Measurements from ENCODE around the gene TRIM37.
A peak's percentile ranks its signal among the peaks of the same experiment; 100 is the strongest.
"Not testable (repeated sequence)": the region's sequence is repeated elsewhere in the genome, so short reads cannot be mapped to it uniquely, and the experiment has no call there.

The TRIM37 gene

GRCh38 chr17:59106463-59107305 is at the start of gene TRIM37:
TRIM37 (minus strand) TSS chr17:59106880; CDS start chr17:59106461, 419 bp downstream.
- DNase-seq: peak; percentile 100

- peak; percentile 99 for DNase-seq
Observed at GRCh38 chr17:59155439-59156177, 48.9 kb upstream of the TRIM37 start, which contains the start of gene PRR11. PRR11 (plus strand) TSS chr17:59155746; CDS start chr17:59169753, 14,007 bp downstream.

GRCh38 chr17:59154721-59155438 is 48.2 kb upstream of the TRIM37 start, which contains the start of gene SKA2:
SKA2 (minus strand) TSS chr17:59155186; CDS start chr17:59155163, 23 bp downstream.
- peak; percentile 99 for DNase-seq

GRCh38 chr17:59154292-59154720 is 47.6 kb upstream of the TRIM37 start:
- peak; percentile 56 for DNase-seq

- no peak for DNase-seq
Observed at GRCh38 chr17:59152925-59153324, 46.2 kb upstream of the TRIM37 start.

- no peak for DNase-seq
Observed at GRCh38 chr17:59151591-59151990, 44.9 kb upstream of the TRIM37 start.

GRCh38 chr17:59151006-59151405 is 44.3 kb upstream of the TRIM37 start:
- no peak for DNase-seq

- DNase-seq: peak; percentile 32
Observed at GRCh38 chr17:59149841-59150511, 43.3 kb upstream of the TRIM37 start.

- DNase-seq: no peak
Observed at GRCh38 chr17:59149051-59149450, 42.4 kb upstream of the TRIM37 start.

- DNase-seq: no peak
Observed at GRCh38 chr17:59145571-59146096, 39.0 kb upstream of the TRIM37 start.

- DNase-seq: no peak
Observed at GRCh38 chr17:59141860-59142259, 35.2 kb upstream of the TRIM37 start.

GRCh38 chr17:59139939-59140338 is 33.3 kb upstream of the TRIM37 start:
- no peak for DNase-seq

GRCh38 chr17:59138339-59138738 is 31.7 kb upstream of the TRIM37 start:
- not testable (repeated sequence) for DNase-seq

- DNase-seq: no peak
Observed at GRCh38 chr17:59131131-59131530, 24.5 kb upstream of the TRIM37 start.

GRCh38 chr17:59129814-59130213 is 23.1 kb upstream of the TRIM37 start:
- no peak for DNase-seq

GRCh38 chr17:59126809-59127417 is 20.2 kb upstream of the TRIM37 start:
- DNase-seq: no peak

- DNase-seq: no peak
Observed at GRCh38 chr17:59124665-59125064, 18.0 kb upstream of the TRIM37 start.

GRCh38 chr17:59121901-59122480 is 15.3 kb upstream of the TRIM37 start:
- DNase-seq: no peak

GRCh38 chr17:59115474-59115873 is 8.8 kb upstream of the TRIM37 start:
- DNase-seq: no peak

GRCh38 chr17:59111539-59111938 is 4.9 kb upstream of the TRIM37 start:
- DNase-seq: no peak

GRCh38 chr17:59110973-59111372 is 4.3 kb upstream of the TRIM37 start:
- DNase-seq: no peak

All from activated CD4-positive, alpha-beta T cell treated with anti-CD3 and anti-CD28 coated beads, Interleukin-2, amount 50 U/mL, for 16 hours (primary cell).